HG03103 (cell line): ENCODE measurements around the gene PLAU.

Experiments
- ATAC-seq: cut with Tn5 transposase; IDR thresholded peaks from one replicate; pipeline ENCODE4 v1.9.1; 2021; ENCODE audit warnings: low read depth; ENCODE audit not compliant: unreplicated experiment

Gene PLAU

DNA sequence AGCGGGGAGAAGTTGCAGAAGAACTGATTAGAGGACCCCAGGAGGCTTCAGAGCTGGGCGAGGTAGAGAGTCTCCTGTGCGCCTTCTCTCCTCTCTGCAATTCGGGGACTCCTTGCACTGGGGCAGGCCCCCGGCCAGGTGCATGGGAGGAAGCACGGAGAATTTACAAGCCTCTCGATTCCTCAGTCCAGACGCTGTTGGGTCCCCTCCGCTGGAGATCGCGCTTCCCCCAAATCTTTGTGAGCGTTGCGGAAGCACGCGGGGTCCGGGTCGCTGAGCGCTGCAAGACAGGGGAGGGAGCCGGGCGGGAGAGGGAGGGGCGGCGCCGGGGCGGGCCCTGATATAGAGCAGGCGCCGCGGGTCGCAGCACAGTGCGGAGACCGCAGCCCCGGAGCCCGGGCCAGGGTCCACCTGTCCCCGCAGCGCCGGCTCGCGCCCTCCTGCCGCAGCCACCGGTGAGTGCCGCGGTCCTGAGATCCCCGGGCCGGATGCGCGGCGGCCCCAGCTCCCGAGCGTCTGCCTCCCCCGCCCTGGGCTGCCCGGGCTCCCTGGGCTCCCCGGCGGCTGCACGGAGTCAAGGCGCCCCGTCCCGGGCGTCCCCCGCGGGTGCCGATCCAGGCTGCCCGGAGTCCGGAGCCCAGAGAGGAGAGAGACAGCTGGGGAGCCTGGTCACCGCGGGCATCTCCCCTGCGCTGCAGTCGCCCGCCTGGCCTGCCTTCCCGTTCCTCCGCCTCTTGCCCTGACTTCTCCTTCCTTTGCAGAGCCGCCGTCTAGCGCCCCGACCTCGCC, at the start of gene PLAU:
Gene PLAU (plus strand): TSS at position 369 of the 789 bp plus-strand sequence. CDS start 424 bp downstream, outside the sequence.
- ATAC-seq, result no peak

DNA sequence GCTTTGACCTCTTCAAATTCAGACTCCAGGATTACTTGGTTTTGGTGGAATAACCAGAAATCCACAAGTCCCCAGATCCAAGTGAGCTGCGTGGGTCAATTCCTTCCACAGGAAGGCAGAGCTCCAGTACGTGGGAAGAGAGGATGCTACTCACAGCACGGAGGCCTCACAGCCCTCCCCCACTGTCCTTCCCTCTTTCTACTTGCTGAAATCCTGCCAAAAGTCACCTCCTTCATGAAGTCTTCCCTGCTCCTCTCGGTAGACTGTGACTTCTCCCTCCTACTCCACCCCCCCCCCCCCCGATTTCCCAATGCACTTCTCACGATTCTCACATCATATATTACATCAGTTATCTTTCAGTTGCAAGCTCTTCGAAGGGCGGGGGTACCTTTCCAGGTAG, 48.9 kb upstream of the PLAU start:
- ATAC-seq, result no peak

DNA sequence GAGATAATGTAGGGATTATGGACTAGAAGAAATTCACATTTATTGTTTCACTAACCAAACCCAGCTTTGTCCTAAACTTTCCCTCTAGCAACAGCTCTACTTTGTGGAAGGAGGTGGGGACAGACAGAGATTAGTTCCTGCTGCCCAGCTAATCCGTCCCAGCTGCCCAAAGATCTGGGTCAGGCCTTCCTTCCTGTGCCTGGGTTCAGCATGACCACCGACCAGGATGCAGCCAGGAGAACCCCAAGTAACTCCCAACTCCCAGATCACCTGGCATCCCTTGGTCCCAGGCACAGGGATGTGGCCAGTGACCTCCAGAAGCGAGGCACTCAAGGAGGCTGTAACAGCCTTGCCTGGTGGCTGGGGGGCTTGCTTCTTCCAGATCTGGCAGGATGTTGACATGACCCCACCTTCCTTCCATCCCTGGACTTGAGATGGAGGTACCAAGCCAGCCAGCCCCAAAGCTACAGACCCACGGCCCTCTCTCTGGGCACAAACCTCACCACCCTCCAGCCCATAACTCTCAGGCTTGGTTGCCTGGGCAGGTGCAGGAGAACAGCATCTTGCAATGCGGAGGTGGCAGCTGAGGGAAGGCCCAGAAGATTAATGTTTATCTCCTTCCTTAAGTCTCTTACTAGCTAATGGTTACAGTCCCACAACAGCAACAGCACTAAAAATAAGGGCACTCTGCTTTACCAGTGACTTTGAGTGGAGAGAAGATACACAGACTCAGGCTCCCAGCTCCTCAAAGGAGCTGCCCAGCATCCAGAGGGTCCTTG, 47.7 kb upstream of the PLAU start:
- ATAC-seq, result no peak

DNA sequence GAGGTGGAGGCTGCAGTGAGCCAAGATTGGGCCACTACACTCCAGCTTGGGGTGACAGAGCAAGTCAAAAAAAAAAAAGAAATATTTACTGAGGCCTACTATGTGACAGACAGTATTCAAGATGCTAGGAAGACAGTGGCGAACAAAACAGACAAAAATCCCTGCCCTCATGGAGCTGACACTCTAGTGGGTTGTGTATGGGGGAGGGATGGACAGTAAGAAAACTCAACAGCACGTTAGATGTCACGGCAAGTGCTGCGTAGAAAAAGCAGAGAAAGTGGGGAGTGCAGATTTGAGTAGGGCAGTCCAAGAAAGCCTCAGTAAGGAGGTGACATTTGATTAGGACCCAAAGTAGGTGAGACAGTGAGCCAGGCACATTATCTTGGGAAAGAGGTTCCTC, 46.7 kb upstream of the PLAU start:
- ATAC-seq, result no peak

DNA sequence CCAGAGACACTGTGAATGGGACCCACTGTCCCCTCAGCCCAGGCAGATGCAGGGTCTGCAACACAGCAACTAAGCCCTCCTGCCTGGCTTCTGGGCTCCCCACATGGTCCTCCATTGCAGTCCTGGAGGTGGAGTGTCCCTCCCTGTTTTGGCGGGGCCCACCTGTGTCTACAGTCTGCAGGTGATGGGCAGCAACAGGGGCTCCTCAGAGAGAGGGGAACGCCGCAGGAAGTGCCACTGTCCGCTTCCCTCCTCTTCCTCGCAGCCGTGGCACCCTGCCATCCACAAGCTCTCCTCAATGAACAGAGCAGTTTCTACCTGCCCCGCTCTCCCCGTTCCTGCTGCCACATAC, 45.8 kb upstream of the PLAU start:
- no peak for ATAC-seq

DNA sequence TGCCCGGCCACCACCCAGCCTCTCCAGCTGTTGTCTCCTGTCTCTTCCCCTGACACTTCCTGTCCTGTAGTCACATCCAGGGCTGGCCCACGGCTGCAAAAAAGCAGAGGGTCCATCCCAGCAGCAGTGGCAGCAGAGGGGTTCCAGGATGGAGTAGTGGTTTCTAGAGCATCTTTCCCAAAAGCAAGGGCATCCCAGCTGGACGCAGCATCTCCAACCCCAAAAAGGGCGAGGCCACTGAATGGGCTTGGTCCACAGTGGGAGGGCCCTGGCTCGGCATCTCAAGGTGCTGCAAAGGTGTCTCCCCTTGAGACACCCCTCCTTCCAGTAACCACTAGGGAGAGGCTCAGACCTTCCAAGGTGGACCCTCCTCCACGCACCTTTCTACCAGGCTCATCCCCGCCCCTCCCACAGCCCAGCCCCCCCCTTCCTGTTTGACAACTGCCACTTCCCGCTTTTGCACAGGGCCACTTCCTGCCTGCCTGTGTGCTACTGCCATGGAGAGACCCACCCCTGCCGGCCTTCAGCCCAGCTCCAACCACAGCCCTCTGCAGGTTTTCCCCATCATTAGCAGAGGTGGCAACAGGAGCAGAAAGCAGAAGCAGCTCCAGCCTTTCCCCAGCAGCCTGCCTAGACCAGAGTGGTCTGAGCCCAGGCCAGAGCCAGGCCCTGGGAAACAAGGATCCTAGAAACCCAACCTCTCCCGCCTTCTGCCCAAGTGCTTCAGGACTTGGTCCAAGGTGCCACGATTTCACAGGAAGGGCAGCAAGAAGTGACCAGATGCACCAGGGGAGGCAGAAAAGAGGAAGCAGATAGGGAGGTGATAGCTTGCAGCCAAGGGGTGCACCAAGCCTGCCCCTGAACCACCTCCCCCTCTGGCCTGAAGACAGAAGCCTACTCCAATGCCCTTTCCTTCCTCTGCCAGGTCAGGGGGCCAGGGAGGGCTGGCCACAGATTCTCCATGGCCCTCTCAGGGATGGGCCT, 45.2 kb upstream of the PLAU start:
- ATAC-seq, result peak; percentile 52

DNA sequence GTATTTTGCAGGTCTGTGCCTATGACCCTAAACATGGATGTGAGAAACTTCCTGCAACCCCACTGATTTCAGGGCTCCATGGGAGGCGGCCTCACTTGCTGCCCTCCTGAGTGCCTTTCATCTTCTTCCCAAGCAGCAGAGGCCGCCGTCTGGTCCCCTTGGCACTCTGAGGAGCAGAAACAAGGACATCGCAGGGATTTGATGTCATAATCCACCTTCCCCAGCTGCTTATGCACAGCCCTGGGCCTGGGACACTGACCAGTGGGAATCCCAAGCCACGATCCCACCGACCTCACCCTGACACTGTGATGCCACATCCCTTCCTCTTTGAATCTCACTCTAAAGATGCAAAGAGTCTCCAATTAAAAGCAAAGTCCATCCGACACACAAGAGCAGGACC, 44.3 kb upstream of the PLAU start:
- ATAC-seq, result no peak

DNA sequence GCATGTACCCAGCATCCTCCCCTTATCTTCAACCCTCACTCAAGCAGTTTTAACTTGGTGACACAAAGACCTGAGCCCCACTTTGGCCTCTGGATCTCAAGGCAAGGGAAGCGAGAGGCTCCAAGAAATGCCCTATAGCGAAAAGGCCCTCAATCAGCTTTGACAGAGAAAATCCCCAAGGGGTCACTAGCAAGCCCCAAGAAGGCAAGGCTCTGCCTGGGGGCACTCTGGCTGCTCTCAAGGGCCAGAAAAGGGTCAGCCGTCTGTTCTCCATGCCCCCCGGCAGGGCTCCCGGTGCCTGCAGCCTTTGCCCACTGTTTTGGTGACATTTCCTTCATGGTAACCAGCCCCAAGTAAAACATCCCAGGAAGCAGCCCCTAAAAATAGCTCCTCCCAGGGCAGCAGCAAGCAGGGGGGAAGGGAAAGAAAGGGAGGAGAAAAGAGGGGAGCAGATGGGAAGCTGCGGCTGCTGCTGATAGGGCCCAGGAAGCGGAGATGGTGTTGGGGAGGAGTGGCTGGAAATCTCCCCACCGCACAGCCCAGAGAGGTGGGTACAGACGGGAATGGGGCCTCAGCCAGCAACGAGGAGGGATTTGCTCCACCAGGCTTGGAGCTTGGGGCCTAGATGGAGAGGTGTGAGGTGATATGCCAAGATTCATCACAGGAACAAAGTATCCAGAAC, 43.7 kb upstream of the PLAU start:
- ATAC-seq, result no peak

DNA sequence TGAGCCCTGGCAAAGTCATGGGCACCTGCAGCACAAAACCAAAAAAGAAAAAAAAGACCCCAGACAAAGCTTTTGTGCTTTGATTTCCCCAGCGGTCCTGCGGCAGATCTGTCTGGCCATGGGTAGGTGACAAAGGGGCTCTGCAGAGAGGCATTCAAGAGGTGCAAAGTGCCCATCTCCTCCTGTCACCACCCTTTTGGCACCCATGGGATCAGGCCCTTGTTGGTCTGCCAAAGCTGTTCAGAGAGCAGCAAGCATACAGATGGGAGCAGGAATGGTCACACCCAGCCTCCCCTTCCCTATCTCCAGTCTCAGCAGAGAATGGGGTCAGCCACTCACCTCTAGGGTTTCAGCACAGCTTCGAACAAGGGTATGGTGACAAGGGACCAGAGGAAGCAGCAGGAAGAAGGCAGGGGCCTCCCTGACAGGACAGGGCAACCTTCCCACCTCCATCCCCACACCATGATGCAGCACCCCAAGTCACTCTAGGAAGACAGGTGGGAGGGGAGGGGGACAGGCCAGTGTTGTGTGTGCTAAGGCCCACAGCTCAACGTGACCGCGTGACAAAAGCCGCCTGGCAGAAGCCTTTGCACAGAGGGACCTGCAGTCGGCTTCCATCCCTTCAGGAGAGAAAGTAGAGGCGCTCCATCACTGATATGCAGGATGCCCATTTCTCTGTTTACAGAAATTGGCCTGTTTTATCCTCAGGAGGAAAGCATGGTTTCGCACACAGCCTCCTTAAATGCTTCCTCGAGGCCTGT, 42.9 kb upstream of the PLAU start:
- no peak for ATAC-seq

DNA sequence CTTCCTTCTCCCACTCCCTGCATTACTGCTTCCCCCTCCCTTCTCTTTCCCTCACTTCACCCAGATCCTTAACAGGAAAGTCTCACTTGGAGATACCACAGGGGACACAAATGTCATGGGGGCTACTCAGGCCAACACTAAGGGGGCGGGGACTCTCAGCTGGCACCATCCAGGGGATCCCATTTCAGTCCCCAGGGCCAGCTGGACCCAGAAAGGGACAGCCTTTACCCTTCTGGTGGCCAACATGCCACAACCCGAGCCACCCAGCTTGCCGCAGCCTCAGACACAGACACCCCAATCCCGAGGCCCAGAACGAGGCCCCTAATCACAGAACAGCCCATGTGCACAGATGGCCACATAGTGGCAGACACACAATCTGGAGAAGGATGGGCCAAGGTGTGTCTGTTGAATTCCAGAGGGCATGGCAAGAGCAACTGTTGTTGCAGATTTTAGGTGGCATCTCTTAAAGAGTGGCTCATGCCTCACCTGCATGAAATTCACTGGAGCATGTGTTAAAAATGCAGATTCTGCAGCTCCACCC, 42.2 kb upstream of the PLAU start:
- no peak for ATAC-seq

DNA sequence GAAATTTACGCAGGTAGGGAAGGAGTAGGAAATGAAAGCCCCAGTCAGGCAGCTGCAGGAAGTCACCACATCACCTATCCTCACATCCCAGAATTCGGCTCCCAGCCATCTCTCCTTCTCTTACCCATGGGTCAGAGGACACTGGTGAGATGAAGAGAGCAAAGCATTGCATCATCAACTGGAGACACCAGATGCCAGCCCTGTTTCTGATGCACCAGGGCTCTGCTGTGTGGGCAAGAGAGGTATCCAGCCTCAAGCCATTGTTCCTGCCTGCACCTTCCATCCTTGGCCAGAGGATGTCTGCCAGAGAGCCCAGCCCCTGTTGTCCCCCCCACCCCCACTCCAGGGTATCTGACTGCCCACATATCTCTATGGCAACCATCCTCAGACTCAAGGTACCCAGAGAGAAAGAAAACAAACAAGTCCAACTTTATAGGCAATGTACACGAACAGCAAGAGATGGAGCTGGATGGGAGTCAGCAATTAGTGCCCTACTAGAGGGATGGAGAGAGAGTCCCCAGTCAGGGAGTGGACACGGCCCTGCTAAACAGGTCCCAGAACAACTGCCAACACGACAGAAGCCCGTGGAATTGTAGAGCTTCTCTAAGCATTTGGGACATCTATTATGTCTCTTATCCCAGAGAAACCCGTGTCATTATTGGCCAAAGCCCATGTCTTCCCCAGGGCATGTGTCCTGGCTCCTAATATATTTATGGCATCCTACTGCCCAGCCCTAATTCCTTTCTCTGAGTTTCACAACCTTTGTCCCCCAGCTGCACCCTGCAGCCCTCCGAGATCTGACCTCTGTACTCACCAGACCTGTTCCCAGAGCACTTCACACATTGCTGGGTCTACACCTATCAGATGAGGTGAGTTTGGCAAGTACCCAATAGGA, 39.4 kb upstream of the PLAU start:
- ATAC-seq, result no peak

DNA sequence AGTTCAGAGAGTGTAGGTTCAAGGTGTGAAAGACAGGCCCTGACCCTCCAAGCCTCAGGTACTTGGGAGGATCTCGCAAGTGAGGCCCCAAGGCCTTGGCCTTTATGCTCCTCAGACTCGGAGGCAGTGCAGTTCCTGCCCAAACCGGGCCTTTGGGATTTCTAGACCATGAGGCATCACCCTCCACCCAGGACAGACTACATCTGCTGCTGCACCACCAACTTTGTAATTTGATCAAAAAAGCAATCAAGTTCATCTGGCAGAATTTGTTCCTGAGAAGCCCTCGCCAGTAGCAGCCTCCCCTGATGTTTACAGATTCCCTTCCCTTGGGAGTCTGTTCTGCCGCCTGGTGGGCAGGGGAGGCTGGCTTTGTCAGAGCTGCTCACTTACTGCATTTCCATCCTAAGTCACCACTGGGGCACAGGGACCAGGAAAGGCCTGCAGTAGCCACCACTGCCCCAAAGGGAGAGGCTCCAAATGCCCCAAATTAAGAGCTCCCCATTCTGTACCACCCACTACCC, 38.7 kb upstream of the PLAU start:
- ATAC-seq, result no peak

DNA sequence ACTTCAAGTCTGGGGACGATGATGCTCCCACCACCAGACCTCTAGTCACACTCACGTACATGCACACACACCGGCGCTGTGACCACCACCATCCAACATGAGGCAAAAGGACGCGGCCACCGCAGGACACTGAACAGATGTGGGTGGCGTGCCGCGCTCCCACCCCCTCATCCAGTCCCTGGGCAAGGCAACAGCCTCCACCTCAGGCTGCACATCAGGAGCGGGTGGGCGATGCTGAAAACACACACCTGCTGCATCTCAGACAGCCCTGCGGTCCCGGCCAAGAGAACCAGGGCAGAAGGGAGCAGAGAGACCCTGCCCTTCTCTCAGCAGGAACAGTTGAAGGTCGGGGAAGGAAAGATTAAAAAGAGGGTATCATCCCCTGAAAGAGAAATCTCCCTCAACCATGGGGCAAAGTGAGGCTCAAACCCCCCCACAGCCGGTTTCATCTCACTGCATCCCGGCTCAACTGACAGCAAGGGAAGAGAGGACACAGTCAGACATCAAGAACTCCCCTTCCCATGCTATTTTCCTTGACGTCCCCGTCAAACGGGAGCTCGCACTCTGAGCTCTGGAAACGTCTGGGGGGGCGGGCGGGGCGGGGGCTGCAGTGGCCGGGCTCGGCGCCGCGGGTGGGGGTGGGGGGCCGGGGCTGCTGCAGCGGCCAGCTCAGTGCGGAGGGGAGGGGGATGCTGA, 37.6 kb upstream of the PLAU start:
- no peak for ATAC-seq

DNA sequence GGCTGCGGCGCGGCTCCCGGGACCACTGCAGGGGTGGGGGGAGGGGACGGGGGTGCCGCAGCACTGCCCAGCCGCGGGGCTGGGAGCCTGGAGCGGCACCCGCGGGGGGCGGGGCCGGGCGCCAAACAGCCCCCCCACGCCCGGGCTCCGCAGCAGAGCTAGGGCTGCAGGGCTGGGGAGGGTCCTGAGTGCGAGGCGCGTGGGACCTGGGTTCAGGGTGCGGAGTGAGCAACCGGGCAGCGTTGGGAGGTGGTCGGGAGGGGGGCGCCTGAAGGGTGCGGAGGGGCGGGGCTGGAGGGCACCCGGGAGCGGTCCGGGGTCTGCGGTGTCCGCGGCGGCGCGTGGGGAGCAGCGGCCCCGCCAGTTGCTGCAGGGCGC, 37.1 kb upstream of the PLAU start:
- ATAC-seq, result no peak

DNA sequence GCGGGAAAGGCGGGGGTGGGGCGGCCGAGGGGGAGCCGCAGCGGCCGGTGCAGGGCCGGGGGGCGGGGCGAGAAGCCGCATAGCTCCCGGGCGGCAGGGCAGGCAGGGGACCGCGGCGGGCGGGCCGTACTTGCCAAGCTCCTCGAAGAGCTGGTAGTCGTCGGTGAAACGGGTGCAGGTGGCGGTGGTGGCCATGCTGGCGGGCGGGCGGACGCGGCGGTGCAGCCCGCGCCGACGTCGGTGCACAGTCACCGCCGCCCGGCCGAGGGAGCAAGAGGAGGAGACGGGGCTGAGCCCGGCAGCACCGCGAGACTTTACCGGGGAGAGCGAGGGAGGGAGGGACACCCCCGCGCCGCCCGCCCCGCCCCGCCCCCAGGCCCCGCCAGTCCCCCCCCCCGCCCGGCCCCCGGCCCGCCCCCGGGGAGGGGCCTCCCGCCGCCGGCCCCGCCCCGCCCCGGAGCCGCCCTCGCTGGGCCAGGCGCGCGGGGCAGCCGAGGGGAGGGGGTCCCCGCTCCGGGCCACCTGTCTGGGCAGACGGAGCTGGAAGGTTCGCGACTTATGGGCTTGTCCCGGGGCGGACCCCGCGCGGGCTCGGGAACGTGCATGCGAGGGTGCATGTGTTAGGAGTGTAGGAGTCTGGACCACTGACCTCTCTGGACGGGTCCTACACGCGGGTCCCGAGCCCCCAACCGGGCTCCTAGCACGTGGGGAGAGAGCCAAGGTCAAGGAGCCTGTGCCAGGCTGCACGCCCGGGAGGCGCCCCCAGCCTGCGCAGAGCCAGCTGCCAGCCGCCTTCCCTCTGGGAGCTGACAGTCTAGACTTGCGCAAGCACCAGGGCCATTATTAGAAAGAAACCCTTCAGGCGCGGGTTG, 36.4 kb upstream of the PLAU start, which contains the start of gene CAMK2G:
Gene CAMK2G (minus strand): TSS at position 289 of the 872 bp plus-strand sequence. CDS start 94 bp downstream, at position 195.
- peak; percentile 80 for ATAC-seq

DNA sequence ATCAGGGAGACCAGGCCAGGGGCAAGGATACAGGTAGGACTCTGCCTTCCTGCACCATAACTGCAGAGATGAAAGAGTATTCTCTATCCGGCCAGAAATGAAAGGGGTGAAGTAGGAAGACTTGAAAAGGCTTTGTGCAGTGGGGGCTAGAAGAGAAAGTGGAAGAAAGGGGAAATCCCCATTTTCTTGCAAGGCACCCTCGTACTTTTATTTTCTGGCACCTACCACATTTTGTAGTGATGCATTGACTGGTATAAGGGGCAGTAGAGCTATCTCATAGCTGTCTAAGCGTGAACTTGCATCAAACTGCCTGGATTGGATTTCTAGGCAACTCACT, 35.8 kb upstream of the PLAU start:
- ATAC-seq, result peak; percentile 10

DNA sequence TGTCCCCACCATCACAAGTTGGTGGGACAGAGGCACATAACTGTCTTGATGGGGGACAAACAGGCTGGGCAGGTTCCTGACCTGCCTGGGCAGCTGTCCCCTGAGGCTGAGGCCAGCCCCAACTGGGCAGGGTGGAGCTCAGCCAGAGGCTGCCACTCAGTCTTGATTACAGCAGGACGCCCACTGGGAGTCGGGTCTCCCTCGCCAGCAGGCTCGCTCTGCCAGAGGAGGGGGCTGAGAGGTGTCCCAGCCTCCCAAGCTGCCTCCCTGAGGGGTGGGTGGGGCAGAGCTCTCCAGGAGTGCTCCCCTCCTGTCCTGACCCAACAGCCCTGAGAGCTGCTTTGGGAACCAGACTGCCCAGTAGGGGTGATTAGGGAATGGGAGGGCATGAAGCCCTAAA, 34.8 kb upstream of the PLAU start:
- ATAC-seq, result no peak
